Hematopoietic multipotent progenitor cell treated with erythropoietin and hydrocortisone succinate and interleukin-3 and kit ligand, for 8 days (in vitro differentiated cells): ENCODE measurements around the gene CDK13.
"Not testable (repeated sequence)": the region's sequence is repeated elsewhere in the genome, so short reads cannot be mapped to it uniquely, and the experiment has no call there.

Experiments used
- DNase-seq: peaks from one replicate; pipeline ENCODE4 v3.0.0-alpha.2; 2015

CDK13 gene

GRCh38 chr7:40105879-40106473 lies 155.9 kb downstream of the CDK13 start:
- DNase-seq, result no peak

- DNase-seq, result no peak
Observed at GRCh38 chr7:40115936-40116335, 165.9 kb downstream of the CDK13 start.

GRCh38 chr7:40117199-40117598 lies 167.1 kb downstream of the CDK13 start:
- not testable (repeated sequence) for DNase-seq

- DNase-seq, result not testable (repeated sequence)
Observed at GRCh38 chr7:40118201-40118600, 168.1 kb downstream of the CDK13 start.

- DNase-seq, result no peak
Observed at GRCh38 chr7:40120020-40120419, 170.0 kb downstream of the CDK13 start.

GRCh38 chr7:40122100-40122939 lies 172.3 kb downstream of the CDK13 start:
- not testable (repeated sequence) for DNase-seq

GRCh38 chr7:40122940-40123254 lies 172.8 kb downstream of the CDK13 start:
- no peak for DNase-seq

- peak; percentile 52 for DNase-seq
Observed at GRCh38 chr7:40133561-40134427, 183.7 kb downstream of the CDK13 start.

GRCh38 chr7:40134428-40135316 lies 184.6 kb downstream of the CDK13 start, which contains the start of the genes MPLKIP and SUGCT:
Gene MPLKIP, minus strand, starts transcription at chr7:40134622. Its CDS starts 55 bp downstream, at chr7:40134567.
Gene SUGCT, plus strand, starts transcription at chr7:40135005.
- DNase-seq, result peak; percentile 89

- peak; percentile 10 for DNase-seq
Observed at GRCh38 chr7:40135317-40135610, 185.2 kb downstream of the CDK13 start.

- DNase-seq, result no peak
Observed at GRCh38 chr7:40137563-40137962, 187.5 kb downstream of the CDK13 start.

- no peak for DNase-seq
Observed at GRCh38 chr7:40138973-40139372, 188.9 kb downstream of the CDK13 start.

GRCh38 chr7:40139891-40140290 lies 189.8 kb downstream of the CDK13 start:
- not testable (repeated sequence) for DNase-seq

GRCh38 chr7:40141916-40142315 lies 191.9 kb downstream of the CDK13 start:
- DNase-seq, result not testable (repeated sequence)

- not testable (repeated sequence) for DNase-seq
Observed at GRCh38 chr7:40145596-40146130, 195.6 kb downstream of the CDK13 start.

- DNase-seq, result no peak
Observed at GRCh38 chr7:40147371-40148246, 197.6 kb downstream of the CDK13 start.

GRCh38 chr7:40148247-40148580 lies 198.2 kb downstream of the CDK13 start:
- not testable (repeated sequence) for DNase-seq

- no peak for DNase-seq
Observed at GRCh38 chr7:40148671-40149070, 198.6 kb downstream of the CDK13 start.
